ENCODE data around the gene CX3CL1. TPM values are rescaled to one million over a fixed set of nuclear protein-coding genes. Genes with fewer than 3 reads are reported as not detected.

CX3CL1 gene
- polyA plus RNA-seq, 1 donor (not counting 4 experiments of a cell fraction or from before 2014, with no cell fraction given) = 0.47 TPM

DNA sequence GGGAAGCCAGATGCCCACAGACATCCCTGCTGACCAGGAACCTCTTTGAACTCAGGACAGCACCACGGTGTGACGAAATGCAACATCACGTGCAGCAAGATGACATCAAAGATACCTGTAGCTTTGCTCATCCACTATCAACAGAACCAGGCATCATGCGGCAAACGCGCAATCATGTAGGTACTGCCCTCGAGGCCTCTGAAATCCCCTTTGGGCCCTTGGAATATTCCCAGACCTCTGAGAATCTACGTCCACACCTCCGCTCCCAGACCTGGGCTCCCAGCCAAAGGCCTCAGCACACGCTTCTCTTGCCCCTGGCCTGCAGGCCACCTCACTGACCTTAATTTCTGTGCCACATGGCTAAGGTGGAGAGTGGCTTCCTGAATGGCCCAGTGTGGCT lies 7.3 kb downstream of the CX3CL1 start:
- no peaks in the 10 kb centered on the region for H3K36me3 ChIP-seq (ENCODE audit: control insufficient read depth in 2 of 2, extremely low read depth in 1 of 2, insufficient read depth in 2 of 2, low read length in 2 of 2)
- no peak overlapping the region for H3K4me2 ChIP-seq (ENCODE audit: control insufficient read depth, extremely low read depth, insufficient read depth, low read depth, low read length)
- no peak for FAIRE-seq
- H3K27me3 ChIP-seq (ENCODE audit: control insufficient read depth, extremely low read depth, insufficient read depth, low read length) = no peaks in the 10 kb centered on the region
- peaks cover 34% of the 10 kb centered on the region for H3K4me1 ChIP-seq (ENCODE audit: control insufficient read depth, extremely low read depth, insufficient read depth, low read length)
- no peaks in the 10 kb centered on the region for H3K79me2 ChIP-seq (ENCODE audit: control insufficient read depth, insufficient read depth, low read length)
- no peak overlapping the region for H3K27ac ChIP-seq (ENCODE audit: control insufficient read depth, insufficient read depth, low read length)
- dilution Hi-C loops (cut with MboI; ENCODE audit: extremely low pct_ligation_motif_present, low sequenced_read_pairs) = no loop called here
- no peak for TF ChIP-seq EZH2 (IDR thresholded peaks at IDR 0.05; ENCODE audit: low read length)
- TF ChIP-seq, protein P1, sequence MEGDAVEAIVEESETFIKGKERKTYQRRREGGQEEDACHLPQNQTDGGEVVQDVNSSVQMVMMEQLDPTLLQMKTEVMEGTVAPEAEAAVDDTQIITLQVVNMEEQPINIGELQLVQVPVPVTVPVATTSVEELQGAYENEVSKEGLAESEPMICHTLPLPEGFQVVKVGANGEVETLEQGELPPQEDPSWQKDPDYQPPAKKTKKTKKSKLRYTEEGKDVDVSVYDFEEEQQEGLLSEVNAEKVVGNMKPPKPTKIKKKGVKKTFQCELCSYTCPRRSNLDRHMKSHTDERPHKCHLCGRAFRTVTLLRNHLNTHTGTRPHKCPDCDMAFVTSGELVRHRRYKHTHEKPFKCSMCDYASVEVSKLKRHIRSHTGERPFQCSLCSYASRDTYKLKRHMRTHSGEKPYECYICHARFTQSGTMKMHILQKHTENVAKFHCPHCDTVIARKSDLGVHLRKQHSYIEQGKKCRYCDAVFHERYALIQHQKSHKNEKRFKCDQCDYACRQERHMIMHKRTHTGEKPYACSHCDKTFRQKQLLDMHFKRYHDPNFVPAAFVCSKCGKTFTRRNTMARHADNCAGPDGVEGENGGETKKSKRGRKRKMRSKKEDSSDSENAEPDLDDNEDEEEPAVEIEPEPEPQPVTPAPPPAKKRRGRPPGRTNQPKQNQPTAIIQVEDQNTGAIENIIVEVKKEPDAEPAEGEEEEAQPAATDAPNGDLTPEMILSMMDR (optimal IDR thresholded peaks at IDR 0.05 in 1 of 3, IDR thresholded peaks at IDR 0.05 in 1 of 3, conservative IDR thresholded peaks at IDR 0.05 in 1 of 3; ENCODE audit: extremely low read depth in 1 of 3, insufficient read depth in 2 of 3, low read length in 3 of 3) = no peak
- no peak overlapping the region for H3K4me3 ChIP-seq (ENCODE audit: control insufficient read depth in 2 of 3, extremely low read depth in 1 of 3, insufficient read depth in 2 of 3, low read depth in 1 of 3, low read length in 3 of 3)
- H4K20me1 ChIP-seq (ENCODE audit: control insufficient read depth, extremely low read depth, insufficient read depth, low read length) = no peaks in the 10 kb centered on the region
- no peaks in the 10 kb centered on the region for H3K9me3 ChIP-seq (ENCODE audit: control insufficient read depth, low read depth, low read length)
- no peak for DNase-seq (ENCODE audit: low read depth, low spot score)
- no peak overlapping the region for H3K9ac ChIP-seq (ENCODE audit: control insufficient read depth, extremely low read depth, insufficient read depth, low read length)
- no peak overlapping the region for H2AFZ ChIP-seq (ENCODE audit: control insufficient read depth, low read length)
- no peaks in the 10 kb centered on the region for H3K9me1 ChIP-seq (ENCODE audit: control insufficient read depth, extremely low read depth, insufficient read depth, low read length)

- Histone ChIP-seq H3K27me3 (ENCODE audit: control insufficient read depth, extremely low read depth, insufficient read depth, low read length) (no peaks in the 10 kb centered on the region), H3K9me1 (ENCODE audit: control insufficient read depth, extremely low read depth, insufficient read depth, low read length) (no peaks in the 10 kb centered on the region), H3K27ac (ENCODE audit: control insufficient read depth, insufficient read depth, low read length) (no peak overlapping the region), H3K4me1 (ENCODE audit: control insufficient read depth, extremely low read depth, insufficient read depth, low read length) (peaks cover 33% of the 10 kb centered on the region), H3K9me3 (ENCODE audit: control insufficient read depth, low read depth, low read length) (no peaks in the 10 kb centered on the region), H3K9ac (ENCODE audit: control insufficient read depth, extremely low read depth, insufficient read depth, low read length) (no peak overlapping the region), H3K4me2 (ENCODE audit: control insufficient read depth, extremely low read depth, insufficient read depth, low read depth, low read length) (no peak overlapping the region), H4K20me1 (ENCODE audit: control insufficient read depth, extremely low read depth, insufficient read depth, low read length) (no peaks in the 10 kb centered on the region), H3K4me3 (ENCODE audit: control insufficient read depth in 2 of 3, extremely low read depth in 1 of 3, insufficient read depth in 2 of 3, low read depth in 1 of 3, low read length in 3 of 3) (no peak overlapping the region), H2AFZ (ENCODE audit: control insufficient read depth, low read length) (no peak overlapping the region), H3K36me3 (ENCODE audit: control insufficient read depth in 2 of 2, extremely low read depth in 1 of 2, insufficient read depth in 2 of 2, low read length in 2 of 2) (no peaks in the 10 kb centered on the region), H3K79me2 (ENCODE audit: control insufficient read depth, insufficient read depth, low read length) (no peaks in the 10 kb centered on the region)
- TF ChIP-seq, protein P1 (optimal IDR thresholded peaks at IDR 0.05 in 1 of 3, IDR thresholded peaks at IDR 0.05 in 1 of 3, conservative IDR thresholded peaks at IDR 0.05 in 1 of 3; ENCODE audit: extremely low read depth in 1 of 3, insufficient read depth in 2 of 3, low read length in 3 of 3) = no peak
- no peak for TF ChIP-seq EZH2 (IDR thresholded peaks at IDR 0.05; ENCODE audit: low read length)
- DNase-seq (ENCODE audit: low read depth, low spot score) (no peak), FAIRE-seq (peak; percentile 32)
- dilution Hi-C loops (cut with MboI; ENCODE audit: extremely low pct_ligation_motif_present, low sequenced_read_pairs) = no loop called here
These were observed 8.6 kb downstream of the CX3CL1 start for GRCh38 chr16:57380671-57381462.

Measured in keratinocyte (primary cell).